CD4-positive, alpha-beta T cell treated with Interleukin-10 for 1 hour (primary cell): Measurements from ENCODE around the gene ABLIM2.

Experiments used
- DNase-seq: peaks from one replicate; pipeline ENCODE4 v3.0.0-alpha.2; 2020

Gene ABLIM2

DNA sequence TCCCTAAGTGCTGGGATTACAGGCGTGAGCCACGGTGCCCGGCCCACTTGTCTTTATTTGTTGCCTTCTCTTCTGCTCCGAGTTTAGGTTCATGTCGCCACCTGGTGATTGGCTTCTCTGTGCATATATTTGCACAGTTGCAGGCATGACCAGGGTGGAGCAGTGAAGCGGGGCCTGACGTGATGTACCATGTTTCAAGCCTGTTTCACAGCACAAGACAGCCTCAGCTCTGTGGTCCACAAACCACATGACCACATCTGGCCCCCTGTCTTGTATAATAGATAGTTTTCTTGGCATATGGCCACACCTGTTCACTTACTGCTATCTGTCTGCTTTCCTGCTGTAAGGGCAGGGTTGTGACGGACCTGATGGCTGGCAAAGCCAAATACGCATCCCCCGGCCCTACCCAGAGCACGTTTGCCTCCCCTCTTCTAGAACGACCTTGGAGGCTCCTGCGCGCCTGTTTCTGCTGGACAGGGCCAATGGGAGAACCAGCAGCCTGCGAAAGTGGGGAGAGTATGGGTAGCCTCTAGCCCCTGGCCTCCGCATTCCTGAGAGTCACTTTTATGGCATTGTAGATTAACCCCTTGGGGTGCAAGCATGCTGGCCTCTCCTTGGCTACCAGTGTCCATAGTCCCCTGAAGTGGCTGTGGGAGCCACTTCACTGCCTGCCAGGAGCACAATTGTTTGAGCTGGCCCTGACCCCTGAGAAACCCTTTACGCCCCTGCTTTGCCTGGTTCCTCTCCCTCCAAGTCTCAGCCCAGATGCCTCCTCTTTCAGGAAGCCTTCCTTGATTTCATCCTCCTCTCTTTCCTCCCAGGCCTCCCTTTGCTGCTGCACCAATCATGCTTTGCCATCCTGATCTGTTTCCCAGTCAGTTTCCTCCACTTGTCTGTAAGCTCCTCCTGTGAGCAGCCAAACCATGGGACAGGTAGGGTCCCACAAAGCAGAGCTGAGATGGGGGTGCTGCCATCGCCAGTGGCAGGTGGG lies 34.4 kb upstream of the ABLIM2 start:
- peak; percentile 33 for DNase-seq

DNA sequence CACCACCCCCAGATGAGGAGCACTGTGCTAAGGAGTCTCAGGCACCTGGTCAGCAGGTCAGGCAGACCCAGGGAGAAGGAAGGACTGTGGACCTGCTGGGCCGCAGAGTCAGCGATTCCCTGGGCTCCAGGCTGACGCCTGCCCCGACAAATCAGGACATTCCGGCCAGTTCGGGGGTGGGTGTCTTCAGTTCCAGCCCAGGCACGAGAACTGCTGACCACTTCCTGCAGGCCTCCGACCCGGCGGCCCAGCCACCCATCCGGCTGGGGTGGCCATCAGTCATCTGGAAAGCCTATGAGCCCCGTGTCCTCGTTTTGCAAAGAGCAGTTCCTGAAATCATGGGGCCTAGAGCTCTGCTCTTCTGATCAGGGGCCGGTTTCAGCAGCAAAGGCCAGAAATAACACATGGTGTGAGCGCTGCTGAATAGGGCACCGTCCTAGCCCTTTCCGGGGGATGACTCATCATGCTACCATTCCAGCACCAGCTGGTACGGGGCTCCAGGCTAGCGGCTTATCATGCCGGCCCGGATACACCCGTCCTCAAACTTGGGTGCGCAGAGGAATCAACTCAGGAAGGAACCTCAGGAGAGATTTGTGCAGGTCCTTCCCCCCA lies 32.6 kb upstream of the ABLIM2 start:
- DNase-seq = no peak

- DNase-seq = no peak
These were observed 31.2 kb upstream of the ABLIM2 start for GRCh38 chr4:8189551-8190466.

GRCh38 chr4:8188743-8189550 lies 30.3 kb upstream of the ABLIM2 start:
- DNase-seq = no peak

GRCh38 chr4:8188085-8188484 lies 29.5 kb upstream of the ABLIM2 start:
- no peak for DNase-seq

GRCh38 chr4:8185930-8186329 lies 27.3 kb upstream of the ABLIM2 start:
- no peak for DNase-seq

GRCh38 chr4:8185295-8185694 lies 26.7 kb upstream of the ABLIM2 start:
- no peak for DNase-seq

DNA sequence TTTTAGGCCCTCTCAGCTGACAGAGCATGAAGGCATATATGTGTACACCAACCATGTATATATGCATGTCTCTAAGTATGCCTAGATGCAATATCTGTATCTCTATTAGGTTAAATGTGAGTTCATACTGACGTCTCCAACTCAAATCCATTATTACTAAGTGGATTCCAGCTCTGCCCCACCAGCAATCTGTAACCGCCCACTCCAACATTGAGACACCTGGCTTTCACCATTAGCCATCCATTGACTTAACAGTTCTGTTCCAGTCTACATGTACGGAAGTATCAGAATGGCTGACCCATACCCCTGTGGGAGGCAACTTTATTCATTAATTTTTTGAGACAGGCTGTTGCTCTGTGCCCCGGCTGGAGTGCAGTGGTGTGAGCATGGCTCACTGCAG lies 25.4 kb upstream of the ABLIM2 start:
- DNase-seq = no peak

- DNase-seq = no peak
These were observed 24.5 kb upstream of the ABLIM2 start for GRCh38 chr4:8182858-8183725.

DNA sequence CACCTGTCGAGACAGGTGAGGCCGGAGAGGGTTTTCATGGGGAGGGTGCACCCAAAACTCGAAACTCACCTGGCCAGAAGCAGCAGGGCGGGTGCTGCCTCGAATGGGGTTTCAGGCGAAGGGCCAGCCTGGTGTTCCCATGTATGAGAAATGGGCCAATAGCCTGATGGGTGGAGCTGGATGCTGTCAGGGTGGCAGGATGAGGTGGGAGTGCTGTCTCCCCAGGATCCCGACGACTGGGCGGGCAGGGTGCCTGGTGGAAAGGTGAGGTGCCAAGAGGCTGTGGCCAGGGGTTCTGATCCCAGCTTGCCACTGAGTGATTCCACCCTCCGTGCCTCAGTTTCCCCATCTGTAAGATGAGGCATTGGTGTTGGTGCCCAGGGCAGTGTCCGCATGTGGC lies 23.7 kb upstream of the ABLIM2 start:
- no peak for DNase-seq

GRCh38 chr4:8181844-8182243 lies 23.2 kb upstream of the ABLIM2 start:
- no peak for DNase-seq

DNA sequence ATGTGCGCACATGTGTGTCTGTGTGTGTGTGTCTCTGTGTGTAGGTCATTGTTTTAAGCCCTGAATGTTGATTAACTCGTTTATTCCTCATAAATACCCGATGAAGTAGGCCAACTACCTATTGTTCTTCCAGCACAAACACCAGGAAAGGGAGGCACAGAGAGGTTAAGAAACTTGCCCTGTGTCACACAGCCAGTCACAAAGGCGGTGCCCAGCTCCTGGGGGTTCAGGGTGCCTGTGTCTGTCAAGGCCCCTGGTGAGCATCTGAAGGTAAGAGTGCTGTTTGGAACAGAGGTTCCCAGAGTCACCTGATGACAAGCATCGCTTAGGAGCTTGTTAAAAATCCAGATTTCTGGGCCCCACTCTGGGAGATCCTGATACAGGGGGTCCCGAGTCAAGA lies 22.5 kb upstream of the ABLIM2 start:
- DNase-seq = no peak

GRCh38 chr4:8180310-8181093 lies 21.9 kb upstream of the ABLIM2 start:
- DNase-seq = no peak

GRCh38 chr4:8179771-8180170 lies 21.2 kb upstream of the ABLIM2 start:
- DNase-seq = no peak

GRCh38 chr4:8179074-8179473 lies 20.5 kb upstream of the ABLIM2 start:
- DNase-seq = no peak

GRCh38 chr4:8177956-8178355 lies 19.3 kb upstream of the ABLIM2 start:
- DNase-seq = no peak

- DNase-seq = no peak
These were observed 18.9 kb upstream of the ABLIM2 start for GRCh38 chr4:8177552-8177951.

DNA sequence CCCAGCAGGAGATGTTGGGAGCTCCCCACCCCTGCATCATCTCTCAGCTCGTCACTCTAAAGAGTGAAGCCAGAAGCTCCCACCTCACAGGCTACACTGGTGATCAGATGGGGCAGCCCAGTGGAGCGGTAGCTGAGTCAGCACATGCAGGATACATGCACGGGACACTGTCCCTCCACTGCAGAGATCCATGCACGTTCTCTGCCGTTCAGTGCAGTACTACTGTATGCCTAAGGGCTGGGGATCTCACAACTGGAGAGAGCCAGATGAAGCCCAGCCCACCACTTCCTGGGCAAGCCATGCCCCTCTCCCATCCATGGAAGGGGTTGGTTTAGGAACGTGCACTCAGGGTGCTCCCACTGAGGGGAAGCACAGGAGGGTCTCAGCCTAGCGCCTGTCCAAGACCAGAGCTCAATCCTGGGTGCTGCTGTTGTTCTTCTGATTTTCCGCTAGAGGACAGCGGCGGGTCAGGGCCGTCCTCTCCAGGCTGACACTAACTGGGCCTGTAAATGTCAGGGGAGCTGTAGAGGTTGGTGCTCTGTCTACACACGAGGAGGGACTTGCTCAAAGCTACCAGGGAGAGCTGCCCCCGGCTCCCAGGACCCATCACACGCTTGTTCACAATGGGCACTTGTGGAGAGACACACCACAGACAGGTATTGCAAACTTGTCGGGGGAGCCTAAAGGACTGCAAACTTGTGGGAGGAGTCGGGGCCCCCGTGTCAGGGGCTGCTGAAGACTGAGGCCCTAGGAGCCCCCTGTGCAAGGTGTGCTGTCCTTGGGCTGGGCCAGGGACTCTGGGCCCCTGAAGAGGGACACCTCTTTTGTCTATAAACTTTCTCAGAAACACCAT lies 18.2 kb upstream of the ABLIM2 start:
- peak; percentile 49 for DNase-seq

DNA sequence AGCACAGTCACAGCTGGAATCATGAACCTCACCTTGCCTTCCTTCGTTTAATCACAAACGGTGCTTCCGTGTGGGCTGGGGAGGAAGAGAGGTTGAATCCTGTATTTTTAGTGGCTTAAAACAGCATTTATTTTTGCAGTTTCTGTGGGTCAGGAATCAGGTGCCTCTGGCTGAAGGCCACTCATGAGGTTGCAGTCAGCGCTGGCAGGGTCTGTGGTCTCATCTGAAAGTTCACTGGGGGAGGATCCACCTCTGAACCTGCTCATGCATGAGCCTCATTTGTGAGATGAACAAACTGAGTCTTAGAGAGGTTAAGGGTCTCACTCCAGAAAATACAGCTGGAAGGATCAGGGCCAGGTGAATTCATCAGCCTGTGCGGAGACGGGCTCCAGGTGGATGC lies 17.1 kb upstream of the ABLIM2 start:
- DNase-seq = no peak

GRCh38 chr4:8174970-8175369 lies 16.4 kb upstream of the ABLIM2 start:
- DNase-seq = no peak
